HepG2 (cell line): ENCODE measurements around the gene ETV6. TPM values are rescaled to one million over a fixed set of nuclear protein-coding genes. Genes with fewer than 3 reads are reported as not detected.

ENCODE experiments used
- BRD4 ChIP-seq: sonication (generic); formaldehyde crosslinking; IDR thresholded peaks from 2 replicates; pipeline ENCODE4 v1.4.0; 2020; ENCODE audit warnings: missing genetic modification reagents
- GATAD2A ChIP-seq: IDR thresholded peaks from 2 replicates; pipeline ENCODE4 v1.6.1; 2016
- HDAC1 ChIP-seq: sonication (generic); formaldehyde crosslinking; IDR thresholded peaks from 2 replicates; pipeline ENCODE4 v1.5.1; 2020; ENCODE audit warnings: mild to moderate bottlenecking, missing genetic modification reagents
- HDAC2 ChIP-seq: sonication (generic); formaldehyde crosslinking; IDR thresholded peaks from 2 replicates; pipeline ENCODE4 v1.4.0; 2020; ENCODE audit warnings: missing genetic modification reagents
- HNF4A ChIP-seq: sonication (generic); formaldehyde crosslinking; IDR thresholded peaks from 2 replicates; pipeline ENCODE4 v1.4.0; 2020; ENCODE audit warnings: missing genetic modification reagents
- MED1 ChIP-seq: sonication (generic); formaldehyde crosslinking; IDR thresholded peaks from 2 replicates; pipeline ENCODE4 v1.4.0; 2020; ENCODE audit warnings: missing genetic modification reagents
- MLLT10 ChIP-seq: sonication (generic); formaldehyde crosslinking; IDR thresholded peaks from 2 replicates; pipeline ENCODE4 v1.4.0; 2020; ENCODE audit warnings: missing genetic modification reagents
- PHF21A ChIP-seq: sonication (generic); formaldehyde crosslinking; IDR thresholded peaks from 2 replicates; pipeline ENCODE4 v1.5.0; 2020; ENCODE audit warnings: mild to moderate bottlenecking, missing genetic modification reagents
- SALL1 ChIP-seq: sonication (generic); formaldehyde crosslinking; IDR thresholded peaks from 2 replicates; pipeline ENCODE4 v1.8.0; 2022; ENCODE audit warnings: mild to moderate bottlenecking, missing genetic modification reagents
- ZNF12 ChIP-seq: sonication (generic); formaldehyde crosslinking; IDR thresholded peaks from 2 replicates; pipeline ENCODE4 v1.5.0; 2020; ENCODE audit warnings: missing genetic modification reagents
- ZNF776 ChIP-seq: sonication (generic); formaldehyde crosslinking; IDR thresholded peaks from 2 replicates; pipeline ENCODE4 v1.4.0; 2020; ENCODE audit warnings: mild to moderate bottlenecking, missing genetic modification reagents
- polyA plus RNA-seq, 8 experiments: library from polyadenylated mRNA; depleted of rRNA in 3 of 8; stranded (reverse) in 7 of 8; unstranded in 1 of 8; fragments of >200 nt; fragmentation: Illumina TruSeq in 4 of 8; extraction: Trizol in 4 of 8; gene quantifications; 2 replicates each; pipeline versions ENCODE4 v1.2.1 to v1.2.3, GENCODE V29; 2011 to 2016; ENCODE audit warnings: low read depth in 4 of 8, missing spikeins in 1 of 8, mixed read lengths in 1 of 8; ENCODE audit not compliant: insufficient read depth in 1 of 8
- total RNA-seq, 5 experiments: library from RNA; depleted of rRNA; stranded (reverse); fragments of >200 nt; fragmentation: Illumina TruSeq; extraction: Trizol; gene quantifications; 2 replicates each; pipeline ENCODE4 v1.2.3, GENCODE V29; 2016; ENCODE audit warnings: low read depth in 1 of 5
- TF ChIP-seq, protein P1 (sequence below): sonication (generic); formaldehyde crosslinking; IDR thresholded peaks from 2 replicates; pipeline ENCODE4 v1.4.0; 2020; ENCODE audit warnings: missing genetic modification reagents
- TF ChIP-seq, protein P2 (sequence below): sonication (generic); formaldehyde crosslinking; IDR thresholded peaks from 2 replicates; pipeline ENCODE4 v1.4.0; 2020; ENCODE audit warnings: missing genetic modification reagents
- TF ChIP-seq, protein P3 (sequence below): sonication (generic); formaldehyde crosslinking; IDR thresholded peaks from 2 replicates; pipeline ENCODE4 v1.5.1; 2020; ENCODE audit warnings: mild to moderate bottlenecking, missing genetic modification reagents, borderline replicate concordance
- TF ChIP-seq, protein P4 (sequence below): IDR thresholded peaks from 2 replicates; pipeline ENCODE4 v1.4.0; 2020; ENCODE audit warnings: mild to moderate bottlenecking, missing genetic modification reagents

Gene ETV6
- total and polyA plus RNA-seq, 2 of the 13 experiments (the other 11 are each of a cell fraction or from before 2014, with no cell fraction given): 2.2 to 3.0 TPM

GRCh38 chr12:11717519-11717961, 68.1 kb downstream of the ETV6 start (continued):
- TF ChIP-seq, protein P1, sequence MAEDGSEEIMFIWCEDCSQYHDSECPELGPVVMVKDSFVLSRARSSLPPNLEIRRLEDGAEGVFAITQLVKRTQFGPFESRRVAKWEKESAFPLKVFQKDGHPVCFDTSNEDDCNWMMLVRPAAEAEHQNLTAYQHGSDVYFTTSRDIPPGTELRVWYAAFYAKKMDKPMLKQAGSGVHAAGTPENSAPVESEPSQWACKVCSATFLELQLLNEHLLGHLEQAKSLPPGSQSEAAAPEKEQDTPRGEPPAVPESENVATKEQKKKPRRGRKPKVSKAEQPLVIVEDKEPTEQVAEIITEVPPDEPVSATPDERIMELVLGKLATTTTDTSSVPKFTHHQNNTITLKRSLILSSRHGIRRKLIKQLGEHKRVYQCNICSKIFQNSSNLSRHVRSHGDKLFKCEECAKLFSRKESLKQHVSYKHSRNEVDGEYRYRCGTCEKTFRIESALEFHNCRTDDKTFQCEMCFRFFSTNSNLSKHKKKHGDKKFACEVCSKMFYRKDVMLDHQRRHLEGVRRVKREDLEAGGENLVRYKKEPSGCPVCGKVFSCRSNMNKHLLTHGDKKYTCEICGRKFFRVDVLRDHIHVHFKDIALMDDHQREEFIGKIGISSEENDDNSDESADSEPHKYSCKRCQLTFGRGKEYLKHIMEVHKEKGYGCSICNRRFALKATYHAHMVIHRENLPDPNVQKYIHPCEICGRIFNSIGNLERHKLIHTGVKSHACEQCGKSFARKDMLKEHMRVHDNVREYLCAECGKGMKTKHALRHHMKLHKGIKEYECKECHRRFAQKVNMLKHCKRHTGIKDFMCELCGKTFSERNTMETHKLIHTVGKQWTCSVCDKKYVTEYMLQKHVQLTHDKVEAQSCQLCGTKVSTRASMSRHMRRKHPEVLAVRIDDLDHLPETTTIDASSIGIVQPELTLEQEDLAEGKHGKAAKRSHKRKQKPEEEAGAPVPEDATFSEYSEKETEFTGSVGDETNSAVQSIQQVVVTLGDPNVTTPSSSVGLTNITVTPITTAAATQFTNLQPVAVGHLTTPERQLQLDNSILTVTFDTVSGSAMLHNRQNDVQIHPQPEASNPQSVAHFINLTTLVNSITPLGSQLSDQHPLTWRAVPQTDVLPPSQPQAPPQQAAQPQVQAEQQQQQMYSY (CRISPR knock-in tag): no peak
- TF ChIP-seq, protein P2, sequence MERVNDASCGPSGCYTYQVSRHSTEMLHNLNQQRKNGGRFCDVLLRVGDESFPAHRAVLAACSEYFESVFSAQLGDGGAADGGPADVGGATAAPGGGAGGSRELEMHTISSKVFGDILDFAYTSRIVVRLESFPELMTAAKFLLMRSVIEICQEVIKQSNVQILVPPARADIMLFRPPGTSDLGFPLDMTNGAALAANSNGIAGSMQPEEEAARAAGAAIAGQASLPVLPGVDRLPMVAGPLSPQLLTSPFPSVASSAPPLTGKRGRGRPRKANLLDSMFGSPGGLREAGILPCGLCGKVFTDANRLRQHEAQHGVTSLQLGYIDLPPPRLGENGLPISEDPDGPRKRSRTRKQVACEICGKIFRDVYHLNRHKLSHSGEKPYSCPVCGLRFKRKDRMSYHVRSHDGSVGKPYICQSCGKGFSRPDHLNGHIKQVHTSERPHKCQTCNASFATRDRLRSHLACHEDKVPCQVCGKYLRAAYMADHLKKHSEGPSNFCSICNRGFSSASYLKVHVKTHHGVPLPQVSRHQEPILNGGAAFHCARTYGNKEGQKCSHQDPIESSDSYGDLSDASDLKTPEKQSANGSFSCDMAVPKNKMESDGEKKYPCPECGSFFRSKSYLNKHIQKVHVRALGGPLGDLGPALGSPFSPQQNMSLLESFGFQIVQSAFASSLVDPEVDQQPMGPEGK (CRISPR knock-in tag): 0 out of 2 replicates have a peak, but pooled peaks have one; percentile 9
- TF ChIP-seq MED1 (CRISPR knock-in tag): no peak
- TF ChIP-seq, protein P3, sequence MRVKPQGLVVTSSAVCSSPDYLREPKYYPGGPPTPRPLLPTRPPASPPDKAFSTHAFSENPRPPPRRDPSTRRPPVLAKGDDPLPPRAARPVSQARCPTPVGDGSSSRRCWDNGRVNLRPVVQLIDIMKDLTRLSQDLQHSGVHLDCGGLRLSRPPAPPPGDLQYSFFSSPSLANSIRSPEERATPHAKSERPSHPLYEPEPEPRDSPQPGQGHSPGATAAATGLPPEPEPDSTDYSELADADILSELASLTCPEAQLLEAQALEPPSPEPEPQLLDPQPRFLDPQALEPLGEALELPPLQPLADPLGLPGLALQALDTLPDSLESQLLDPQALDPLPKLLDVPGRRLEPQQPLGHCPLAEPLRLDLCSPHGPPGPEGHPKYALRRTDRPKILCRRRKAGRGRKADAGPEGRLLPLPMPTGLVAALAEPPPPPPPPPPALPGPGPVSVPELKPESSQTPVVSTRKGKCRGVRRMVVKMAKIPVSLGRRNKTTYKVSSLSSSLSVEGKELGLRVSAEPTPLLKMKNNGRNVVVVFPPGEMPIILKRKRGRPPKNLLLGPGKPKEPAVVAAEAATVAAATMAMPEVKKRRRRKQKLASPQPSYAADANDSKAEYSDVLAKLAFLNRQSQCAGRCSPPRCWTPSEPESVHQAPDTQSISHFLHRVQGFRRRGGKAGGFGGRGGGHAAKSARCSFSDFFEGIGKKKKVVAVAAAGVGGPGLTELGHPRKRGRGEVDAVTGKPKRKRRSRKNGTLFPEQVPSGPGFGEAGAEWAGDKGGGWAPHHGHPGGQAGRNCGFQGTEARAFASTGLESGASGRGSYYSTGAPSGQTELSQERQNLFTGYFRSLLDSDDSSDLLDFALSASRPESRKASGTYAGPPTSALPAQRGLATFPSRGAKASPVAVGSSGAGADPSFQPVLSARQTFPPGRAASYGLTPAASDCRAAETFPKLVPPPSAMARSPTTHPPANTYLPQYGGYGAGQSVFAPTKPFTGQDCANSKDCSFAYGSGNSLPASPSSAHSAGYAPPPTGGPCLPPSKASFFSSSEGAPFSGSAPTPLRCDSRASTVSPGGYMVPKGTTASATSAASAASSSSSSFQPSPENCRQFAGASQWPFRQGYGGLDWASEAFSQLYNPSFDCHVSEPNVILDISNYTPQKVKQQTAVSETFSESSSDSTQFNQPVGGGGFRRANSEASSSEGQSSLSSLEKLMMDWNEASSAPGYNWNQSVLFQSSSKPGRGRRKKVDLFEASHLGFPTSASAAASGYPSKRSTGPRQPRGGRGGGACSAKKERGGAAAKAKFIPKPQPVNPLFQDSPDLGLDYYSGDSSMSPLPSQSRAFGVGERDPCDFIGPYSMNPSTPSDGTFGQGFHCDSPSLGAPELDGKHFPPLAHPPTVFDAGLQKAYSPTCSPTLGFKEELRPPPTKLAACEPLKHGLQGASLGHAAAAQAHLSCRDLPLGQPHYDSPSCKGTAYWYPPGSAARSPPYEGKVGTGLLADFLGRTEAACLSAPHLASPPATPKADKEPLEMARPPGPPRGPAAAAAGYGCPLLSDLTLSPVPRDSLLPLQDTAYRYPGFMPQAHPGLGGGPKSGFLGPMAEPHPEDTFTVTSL (CRISPR knock-in tag): peak; percentile 53; the same call in 1 of the 2 replicates
- no peak for TF ChIP-seq MLLT10
- no peak for TF ChIP-seq ZNF776 (CRISPR knock-in tag)
- TF ChIP-seq, protein P4, sequence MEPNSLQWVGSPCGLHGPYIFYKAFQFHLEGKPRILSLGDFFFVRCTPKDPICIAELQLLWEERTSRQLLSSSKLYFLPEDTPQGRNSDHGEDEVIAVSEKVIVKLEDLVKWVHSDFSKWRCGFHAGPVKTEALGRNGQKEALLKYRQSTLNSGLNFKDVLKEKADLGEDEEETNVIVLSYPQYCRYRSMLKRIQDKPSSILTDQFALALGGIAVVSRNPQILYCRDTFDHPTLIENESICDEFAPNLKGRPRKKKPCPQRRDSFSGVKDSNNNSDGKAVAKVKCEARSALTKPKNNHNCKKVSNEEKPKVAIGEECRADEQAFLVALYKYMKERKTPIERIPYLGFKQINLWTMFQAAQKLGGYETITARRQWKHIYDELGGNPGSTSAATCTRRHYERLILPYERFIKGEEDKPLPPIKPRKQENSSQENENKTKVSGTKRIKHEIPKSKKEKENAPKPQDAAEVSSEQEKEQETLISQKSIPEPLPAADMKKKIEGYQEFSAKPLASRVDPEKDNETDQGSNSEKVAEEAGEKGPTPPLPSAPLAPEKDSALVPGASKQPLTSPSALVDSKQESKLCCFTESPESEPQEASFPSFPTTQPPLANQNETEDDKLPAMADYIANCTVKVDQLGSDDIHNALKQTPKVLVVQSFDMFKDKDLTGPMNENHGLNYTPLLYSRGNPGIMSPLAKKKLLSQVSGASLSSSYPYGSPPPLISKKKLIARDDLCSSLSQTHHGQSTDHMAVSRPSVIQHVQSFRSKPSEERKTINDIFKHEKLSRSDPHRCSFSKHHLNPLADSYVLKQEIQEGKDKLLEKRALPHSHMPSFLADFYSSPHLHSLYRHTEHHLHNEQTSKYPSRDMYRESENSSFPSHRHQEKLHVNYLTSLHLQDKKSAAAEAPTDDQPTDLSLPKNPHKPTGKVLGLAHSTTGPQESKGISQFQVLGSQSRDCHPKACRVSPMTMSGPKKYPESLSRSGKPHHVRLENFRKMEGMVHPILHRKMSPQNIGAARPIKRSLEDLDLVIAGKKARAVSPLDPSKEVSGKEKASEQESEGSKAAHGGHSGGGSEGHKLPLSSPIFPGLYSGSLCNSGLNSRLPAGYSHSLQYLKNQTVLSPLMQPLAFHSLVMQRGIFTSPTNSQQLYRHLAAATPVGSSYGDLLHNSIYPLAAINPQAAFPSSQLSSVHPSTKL (CRISPR knock-in tag): peak; percentile 69
- peak; percentile 85 for TF ChIP-seq HNF4A (CRISPR knock-in tag)
- TF ChIP-seq HDAC1 (CRISPR knock-in tag): 0 out of 2 replicates have a peak, but pooled peaks have one; percentile 23
- TF ChIP-seq ZNF12: 0 out of 2 replicates have a peak, but pooled peaks have one; percentile 24
- no peak for TF ChIP-seq BRD4 (CRISPR knock-in tag)
- peak; percentile 67 for TF ChIP-seq GATAD2A
- TF ChIP-seq SALL1 (CRISPR knock-in tag): peak; percentile 51; the same call in 1 of the 2 replicates
- 0 out of 2 replicates have a peak, but pooled peaks have one; percentile 24 for TF ChIP-seq PHF21A (CRISPR knock-in tag)
- TF ChIP-seq HDAC2 (CRISPR knock-in tag): peak; percentile 46; the same call in 1 of the 2 replicates
